ENCODE measurements around the gene IKBIP.
"Not testable (repeated sequence)": the region's sequence is repeated elsewhere in the genome, so short reads cannot be mapped to it uniquely, and the experiment has no call there.

IKBIP gene

DNA sequence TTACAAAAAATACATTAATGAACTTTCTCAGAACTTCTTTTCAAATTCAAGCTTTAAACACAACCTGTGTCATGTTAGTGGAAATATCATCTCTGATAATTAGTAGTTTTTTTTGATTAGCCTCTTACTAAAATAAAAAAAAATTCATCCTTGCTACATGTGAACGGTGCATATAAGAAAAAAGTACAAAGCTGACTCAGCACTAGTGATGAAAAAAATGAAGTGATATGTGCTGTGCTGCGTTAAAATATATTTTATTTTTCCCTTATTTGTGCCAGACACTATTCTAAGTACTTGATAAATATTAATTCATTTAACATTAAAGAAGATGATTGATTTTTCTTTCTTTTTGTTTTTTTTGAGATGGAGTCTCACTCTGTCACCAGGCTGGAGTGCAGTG lies 7.5 kb downstream of the IKBIP start:
- DNase-seq (ENCODE audit: low spot score), result no peak

DNA sequence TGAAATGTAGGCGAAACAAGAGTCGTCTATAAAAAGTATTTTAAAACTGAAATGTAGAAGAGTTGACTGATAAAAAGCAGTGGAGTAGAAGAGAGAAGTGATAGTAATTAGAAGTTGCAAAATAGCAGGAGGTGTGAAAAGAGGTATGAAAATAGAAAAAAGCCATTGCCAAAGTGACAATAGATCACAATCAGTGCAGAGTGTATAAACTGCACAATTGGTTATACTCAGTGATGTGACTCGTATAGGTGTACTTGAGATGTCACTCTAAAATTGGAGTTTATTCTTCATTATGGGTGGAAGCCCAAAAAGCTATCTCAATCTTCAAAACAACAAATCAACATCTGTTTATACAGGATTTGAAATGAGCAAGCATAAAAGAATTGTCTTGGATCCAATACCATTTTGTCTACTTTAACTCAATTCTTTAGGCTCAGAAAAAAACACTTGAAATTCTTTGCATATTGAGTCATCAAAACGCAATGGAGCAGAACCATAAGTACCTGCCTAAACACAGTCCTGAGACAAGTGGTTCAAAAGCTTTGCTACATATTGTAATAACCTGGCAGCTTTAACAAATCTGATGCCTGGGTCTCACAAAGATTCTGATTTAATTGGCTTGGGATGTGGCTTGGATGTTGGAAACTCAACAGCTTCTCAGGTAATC lies 8.8 kb downstream of the IKBIP start:
- DNase-seq (ENCODE audit: low spot score), result peak; percentile 46

DNA sequence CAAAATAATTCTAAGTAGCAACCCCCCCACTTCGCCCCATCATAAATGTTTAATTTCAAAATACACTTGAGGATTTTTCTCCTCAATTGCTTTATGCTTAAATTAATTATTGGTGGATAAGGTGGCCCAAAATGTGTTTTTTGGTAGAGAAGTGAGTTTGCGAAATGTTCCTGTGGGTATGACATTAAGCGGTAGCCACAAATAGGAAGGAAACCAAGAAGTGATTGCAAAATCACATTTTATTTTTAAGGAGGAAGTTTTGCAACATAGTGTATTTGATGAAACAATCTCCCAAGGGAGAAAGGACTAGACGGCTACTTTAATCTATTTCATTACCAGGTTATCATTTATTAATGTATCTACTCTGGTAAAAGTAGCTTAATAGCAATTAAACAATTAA lies 25.6 kb downstream of the IKBIP start:
- DNase-seq (ENCODE audit: low spot score), result no peak

DNA sequence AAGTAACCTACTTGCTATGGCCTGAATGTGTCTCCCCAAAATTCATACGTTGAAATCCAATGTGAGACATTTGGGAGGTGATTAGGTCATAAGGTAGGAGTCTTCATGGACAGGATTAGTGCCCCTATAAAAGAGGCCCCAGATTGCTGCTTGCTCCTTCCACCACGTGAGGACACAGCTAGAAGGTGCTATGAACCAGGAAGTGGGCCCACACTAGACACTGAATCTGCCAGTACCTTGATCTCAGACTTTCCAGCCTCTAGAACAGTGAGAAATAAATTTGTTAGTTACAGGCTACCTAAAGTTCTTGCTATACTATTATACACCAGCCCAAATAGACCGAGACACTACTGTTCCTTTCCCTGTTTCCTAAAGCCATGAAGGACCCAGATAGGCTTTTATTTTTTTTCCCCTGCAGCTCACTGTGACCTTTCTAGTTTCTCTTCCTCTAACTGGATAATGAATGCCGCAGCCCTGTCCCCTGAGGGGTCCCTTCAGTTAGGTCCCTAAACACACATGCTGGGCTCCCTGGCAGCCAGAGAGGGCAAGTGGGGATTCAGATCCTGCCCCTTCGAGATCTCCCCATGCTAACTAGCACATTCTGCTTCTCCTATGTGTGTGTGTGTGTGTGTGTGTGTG lies 31.8 kb downstream of the IKBIP start:
- no peak for DNase-seq (ENCODE audit: low spot score)

DNA sequence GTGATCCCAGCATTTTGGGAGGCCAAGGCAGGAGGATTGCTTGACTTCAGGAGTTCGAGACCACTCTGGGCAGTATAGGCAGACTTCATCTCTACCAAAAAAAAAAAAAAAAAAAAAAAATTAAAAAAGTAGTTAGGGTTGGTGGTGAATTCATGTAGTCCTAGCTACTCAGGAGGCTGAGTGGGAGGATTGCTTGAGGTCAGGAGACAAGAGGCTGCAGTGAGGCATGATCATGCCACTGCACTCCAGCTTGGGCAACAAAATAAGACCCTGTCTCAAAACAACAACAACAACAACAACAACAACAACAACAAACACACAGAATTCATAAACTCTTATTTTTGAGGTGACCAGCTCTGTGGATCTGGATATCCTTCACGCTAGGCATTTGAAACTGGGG lies 34.0 kb downstream of the IKBIP start:
- no peak for DNase-seq (ENCODE audit: low spot score)

DNA sequence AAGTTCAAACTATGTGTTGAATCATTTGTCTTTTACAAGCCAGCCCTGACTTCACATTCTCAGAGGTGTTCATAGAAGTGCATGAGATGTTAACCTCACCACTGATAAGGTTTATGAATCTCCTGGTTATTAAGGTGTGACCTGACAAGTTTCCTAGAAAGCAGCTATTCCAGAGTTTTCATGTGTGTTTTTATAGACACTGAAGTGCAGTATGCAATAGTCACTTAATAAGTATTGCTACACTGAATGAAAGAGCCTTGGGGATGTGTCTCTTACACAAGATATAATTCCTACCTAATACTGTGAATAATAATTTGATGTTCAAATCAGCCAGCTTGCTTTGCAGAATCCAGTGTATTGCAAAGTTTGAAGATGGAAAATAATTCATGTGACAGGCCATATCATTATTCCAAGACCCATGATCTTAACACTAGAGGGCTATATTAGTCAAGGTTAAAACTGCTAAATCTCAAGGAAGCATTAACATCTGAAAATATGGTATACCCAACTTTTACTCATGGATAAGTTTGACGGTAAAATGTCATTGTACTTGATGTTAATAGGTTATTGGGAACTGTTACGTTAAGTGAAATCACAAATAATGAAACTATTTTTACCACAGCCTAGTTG lies 38.1 kb downstream of the IKBIP start:
- no peak for DNase-seq (ENCODE audit: low spot score)

DNA sequence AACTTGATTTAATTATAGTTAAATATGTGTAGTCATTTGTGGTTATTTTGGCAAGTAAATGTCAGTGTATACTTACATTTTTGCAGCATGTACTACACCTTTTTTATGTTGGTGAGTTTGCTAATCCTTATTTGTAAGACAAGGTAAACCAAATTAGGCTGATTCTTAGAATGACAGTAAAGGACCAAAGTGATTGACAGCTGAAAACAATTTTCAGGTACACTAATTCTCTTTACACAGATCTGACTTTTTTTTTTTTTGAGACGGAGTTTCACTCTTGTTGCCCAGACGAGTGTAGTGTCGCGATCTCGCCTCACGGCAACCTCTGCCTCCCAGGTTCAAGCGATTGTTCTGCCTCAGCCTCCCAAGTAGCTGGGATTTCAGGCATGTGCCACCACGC lies 42.7 kb downstream of the IKBIP start:
- DNase-seq (ENCODE audit: low spot score), result no peak

DNA sequence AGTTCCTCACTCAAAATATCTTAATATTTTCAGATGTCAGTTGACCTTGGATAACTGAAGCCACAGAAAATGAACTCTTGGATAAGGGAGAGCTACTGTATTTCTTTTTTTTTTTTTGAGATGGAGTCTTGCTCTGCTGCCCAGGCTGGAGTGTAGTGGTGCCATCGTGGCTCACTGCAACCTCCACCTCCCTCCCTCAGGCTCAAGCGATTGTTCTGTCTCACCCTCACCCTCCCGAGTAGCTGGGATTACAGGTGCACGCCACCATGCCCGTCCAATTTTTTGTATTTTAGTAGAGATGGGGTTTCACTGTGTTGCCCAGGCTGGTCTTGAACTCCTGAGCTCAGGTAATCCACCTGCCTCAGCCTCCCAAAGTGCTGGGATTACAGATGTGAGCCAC lies 47.3 kb downstream of the IKBIP start:
- not testable (repeated sequence) for DNase-seq (ENCODE audit: low spot score)

DNA sequence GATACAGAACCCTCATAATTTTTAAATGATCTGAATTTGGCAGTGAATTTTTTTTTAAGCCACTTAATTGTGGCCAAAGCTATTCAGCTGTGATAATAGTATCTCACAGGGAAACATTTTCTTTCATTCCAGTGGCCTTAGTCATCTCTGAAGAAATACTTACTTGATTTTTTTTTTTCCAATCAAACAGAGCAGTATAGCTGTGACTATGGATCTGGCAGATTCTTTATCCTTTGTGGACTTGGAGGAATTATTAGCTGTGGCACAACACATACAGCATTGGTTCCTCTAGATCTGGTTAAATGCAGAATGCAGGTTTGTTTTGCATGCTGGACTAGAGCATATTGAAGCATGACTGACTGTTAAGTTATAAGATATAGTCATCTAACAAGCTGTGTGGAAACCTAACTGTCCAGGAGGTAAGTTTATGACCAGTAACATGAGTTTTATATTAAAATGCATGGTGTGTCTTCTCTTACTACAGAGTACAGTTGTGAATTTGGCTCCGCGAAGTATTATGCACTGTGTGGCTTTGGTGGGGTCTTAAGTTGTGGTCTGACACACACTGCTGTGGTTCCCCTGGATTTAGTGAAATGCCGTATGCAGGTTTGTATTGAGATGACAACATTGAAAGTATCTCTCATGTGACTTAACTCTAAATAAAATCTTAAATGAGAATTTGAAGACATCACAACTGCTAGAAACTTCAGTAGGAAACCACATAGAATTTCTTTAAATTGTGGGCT lies 49.2 kb downstream of the IKBIP start:
- peak; percentile 28 for DNase-seq (ENCODE audit: low spot score)

DNA sequence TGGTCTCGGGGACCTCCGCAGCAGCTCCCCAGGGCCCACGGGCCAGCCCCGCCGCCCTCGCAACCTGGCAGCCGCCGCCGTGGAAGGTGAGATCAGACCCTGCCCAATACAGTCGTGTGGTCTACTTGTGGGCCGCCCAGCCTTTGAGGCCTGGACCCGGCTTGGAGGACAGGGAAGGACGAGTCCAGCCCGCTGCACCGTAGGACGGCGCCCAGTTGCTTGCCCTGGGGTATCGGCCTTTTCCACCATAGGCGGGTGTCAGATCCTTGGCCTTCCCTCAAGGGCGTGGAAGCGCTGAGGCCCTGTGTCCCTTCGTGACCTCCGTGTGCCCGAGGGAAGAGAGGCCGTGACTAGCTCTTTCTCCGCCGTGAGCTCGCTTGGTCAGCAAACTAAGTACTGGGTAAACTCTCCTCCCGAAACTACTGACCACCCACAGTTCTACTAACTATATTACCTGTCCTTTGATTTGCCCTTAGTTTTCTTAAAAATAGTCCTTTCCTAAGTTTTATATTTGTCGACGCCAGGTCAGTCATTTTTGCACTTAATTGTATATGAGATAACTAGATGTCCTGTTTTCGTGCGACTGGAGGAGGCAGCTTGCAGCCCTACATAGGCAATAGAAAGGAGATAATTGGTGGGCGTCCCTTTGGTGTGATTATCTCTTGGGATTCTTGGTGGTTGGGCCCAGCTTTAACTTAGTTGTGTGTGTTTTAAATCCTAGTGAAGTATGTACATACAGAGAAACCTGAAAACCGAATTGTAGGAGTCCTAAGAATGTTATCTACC lies 50.3 kb downstream of the IKBIP start:
- peak; percentile 7 for DNase-seq (ENCODE audit: low spot score)

DNA sequence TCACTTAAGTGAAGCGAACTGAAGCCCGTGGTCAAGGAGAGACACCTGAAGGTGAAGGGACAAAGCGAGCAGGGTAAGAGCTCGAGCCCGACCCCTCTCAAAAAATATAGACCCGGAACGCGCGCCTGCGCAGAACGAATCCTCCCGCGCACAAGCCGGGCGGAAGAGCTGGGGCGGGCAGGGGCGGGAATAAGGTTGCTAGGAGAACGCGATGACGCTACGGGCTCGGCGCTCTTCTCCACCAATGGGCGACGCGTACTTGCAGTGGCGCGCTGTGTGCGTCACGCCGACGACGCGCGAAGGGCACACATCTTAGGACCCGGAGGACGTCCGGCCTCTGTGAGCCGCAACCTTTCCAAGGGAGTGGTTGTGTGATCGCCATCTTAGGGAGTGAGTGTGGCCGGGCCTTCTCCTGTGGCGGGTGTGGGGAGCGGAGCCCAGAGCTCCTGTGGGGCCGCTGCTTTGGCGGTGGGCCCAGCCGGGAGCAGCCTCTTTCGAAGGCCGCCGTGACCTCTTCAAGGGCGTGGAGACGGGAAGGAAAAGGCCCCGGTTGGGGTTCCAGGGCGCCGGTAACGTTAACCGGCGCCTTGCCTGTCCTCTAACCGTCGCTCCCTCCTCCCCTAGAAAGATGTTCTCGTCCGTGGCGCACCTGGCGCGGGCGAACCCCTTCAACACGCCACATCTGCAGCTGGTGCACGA lies 51.1 kb downstream of the IKBIP start, which contains the start of gene SLC25A3:
Gene SLC25A3 (plus strand): TSS at position 336 of the 699 bp plus-strand sequence. CDS start 293 bp downstream, at position 629.
- DNase-seq (ENCODE audit: low spot score), result peak; percentile 97

DNA sequence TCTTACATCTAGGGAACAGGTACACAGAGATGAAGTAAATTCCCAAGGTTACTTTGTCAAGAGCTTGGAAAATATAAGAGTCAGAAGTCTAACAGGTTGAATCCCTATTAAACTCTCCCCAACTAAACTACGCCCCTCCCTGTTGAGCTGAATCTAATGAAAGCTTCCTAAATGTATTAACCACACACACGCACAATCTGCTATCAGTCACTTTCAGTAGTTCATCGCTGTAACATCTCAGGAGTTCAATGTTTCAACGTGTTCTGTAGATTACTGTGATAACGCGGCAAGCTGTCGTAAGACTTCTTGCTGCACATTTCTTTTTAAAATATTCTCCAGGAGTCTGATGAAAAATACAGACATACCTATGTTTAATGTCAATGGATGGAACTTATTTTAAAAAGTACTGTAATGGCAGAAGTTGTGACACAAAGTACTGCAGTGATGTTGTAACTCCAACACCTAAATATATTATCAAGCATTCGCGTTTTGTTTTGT lies 51.7 kb downstream of the IKBIP start:
- peak; percentile 10 for DNase-seq (ENCODE audit: low spot score)

DNA sequence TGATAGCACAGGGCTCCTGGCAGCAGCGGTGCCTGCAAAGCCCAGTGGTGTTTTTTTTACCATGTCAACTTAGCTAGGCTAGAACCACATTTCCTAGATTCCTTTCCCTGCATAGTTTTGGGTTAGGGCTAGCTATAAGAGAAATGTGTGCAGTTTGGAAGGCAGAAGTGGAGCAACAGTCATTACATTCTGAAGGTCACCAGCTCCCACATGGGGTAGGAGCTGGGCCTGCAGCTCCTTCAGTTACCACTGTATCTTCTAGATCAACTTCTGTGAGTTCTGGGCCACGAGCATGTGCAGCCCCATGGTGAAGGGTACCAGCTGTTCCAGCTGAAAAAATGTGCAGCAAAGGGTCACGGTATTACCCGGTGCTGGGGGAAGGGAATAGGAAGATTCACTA lies 53.4 kb downstream of the IKBIP start:
- DNase-seq (ENCODE audit: low spot score), result no peak

DNA sequence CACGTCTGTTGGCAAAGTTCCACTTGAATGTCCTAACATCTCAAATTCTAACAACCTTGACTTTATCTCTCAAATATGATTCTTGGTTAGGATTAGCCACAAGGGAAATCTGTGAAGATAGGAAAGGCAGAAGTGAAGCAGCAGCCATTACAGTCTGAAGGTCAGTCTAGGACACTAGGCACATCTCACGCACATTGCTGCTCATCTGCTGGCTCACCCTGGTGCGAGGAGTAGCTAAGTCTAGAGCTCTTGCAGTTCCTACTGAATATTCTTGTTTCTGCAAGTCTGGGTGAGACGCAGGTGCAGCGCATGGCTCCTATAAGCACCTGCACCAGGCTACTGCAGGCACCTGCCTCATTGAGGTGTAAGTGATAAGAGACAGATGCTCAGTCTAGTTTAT lies 57.5 kb downstream of the IKBIP start:
- DNase-seq (ENCODE audit: low spot score), result no peak

DNA sequence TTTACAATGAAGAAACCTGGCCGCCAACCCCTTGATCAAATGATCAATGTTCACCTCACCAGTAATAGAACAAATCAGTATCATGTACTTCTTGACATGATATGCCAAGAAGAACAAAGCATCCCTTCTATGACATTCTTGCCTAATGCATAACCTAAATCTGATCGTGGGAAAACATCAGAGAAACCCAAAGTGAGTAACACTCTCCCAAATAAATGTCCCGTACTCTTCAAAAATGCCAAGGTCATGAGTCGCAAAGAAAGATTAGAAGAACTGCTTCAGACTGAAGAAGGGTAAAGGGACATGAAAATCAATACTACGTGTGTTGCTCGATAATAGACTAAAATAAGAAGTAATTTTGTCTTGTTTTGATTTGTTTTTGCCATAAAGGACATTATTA lies 62.5 kb downstream of the IKBIP start:
- DNase-seq (ENCODE audit: low spot score), result peak; percentile 20

DNA sequence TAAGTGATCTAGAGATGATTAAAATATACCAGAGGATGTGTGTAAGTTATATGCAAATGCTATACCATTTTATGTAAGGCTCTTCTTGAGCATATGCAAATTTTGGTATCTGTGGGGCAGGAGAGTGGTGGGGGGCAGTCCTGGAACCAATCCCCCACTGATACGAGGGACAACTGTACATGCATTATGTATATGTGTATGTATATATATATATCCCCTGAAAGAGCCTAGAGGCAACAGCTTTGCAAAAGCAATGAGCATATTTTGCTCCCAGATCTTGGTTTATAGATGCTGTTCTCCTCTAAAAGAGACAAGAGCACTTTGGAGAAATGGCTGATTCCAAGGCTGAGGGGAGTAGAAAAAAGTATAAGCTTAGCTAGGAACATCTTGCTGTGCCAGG lies 63.5 kb downstream of the IKBIP start:
- DNase-seq (ENCODE audit: low spot score), result no peak

DNA sequence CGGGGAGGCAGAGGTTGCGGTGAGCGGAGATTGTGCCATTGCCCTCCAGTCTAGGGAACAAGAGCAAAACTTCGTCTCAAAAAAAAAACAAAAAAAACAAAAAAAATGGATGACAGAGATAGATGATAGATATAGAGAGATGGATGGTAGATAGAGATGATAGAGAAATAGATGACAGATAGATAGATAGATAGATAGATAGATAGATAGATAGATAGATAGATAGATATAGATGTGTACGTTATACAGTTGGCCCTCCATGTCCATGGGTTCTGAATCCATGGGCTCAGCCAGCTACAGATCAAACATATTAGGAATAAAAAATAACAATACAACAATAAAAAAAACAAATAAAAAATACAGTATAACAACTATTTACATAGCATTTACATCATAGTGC lies 63.9 kb downstream of the IKBIP start:
- no peak for DNase-seq (ENCODE audit: low spot score)

DNA sequence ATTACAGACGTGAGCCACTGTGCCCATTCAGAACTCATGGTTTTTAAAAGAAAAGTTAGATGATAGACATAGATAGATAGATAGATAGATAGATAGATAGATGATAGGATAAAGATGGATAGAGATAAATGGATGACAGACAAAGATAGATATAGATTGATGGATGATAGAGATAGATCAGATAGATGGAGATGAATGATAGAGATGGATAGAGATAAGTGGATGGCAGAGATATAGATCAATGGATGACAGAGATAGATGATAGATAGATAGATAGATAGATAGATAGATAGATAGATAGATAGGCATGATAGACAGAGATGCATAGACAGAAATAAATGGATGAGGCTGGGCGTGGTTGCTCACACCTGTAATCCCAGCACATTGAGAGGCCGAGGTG lies 64.8 kb downstream of the IKBIP start:
- DNase-seq (ENCODE audit: low spot score), result no peak

DNA sequence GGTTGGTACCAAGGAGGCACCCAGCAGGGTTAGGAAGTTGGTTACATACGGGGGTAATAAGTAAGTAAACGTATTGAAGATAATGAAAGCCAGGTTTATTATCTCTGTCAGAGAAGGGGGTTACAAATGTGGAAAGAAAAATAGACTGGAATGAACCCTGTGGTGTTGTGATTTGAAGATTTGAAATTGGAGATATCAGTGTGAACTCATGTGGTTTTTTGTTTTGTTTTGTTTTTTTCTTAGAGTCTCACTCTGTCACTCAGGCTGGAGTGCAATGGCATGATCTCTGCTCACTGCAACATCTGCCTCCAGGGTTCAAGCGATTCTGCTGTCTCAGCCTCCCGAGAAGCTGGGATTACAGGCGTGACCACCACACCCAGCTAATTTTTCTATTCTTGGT lies 65.2 kb downstream of the IKBIP start:
- DNase-seq (ENCODE audit: low spot score), result no peak

DNA sequence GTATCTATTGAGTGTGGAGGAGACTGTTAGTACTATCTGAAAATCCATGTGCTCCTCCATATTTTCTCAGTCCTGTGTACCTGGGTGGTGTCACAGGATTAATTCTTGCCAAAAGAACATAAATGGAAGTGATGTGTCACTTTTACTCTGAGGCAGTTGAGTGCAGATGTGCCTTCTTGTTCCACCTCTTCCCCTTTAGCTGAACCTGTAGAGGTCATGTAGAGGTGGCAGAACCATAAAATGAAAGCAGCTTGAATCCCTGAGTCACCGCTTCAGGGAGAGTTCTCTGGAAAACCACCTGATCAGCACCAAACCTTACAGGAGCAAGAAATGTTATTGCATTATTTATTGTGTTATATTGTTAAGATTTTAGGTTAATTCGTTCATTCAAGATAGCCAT lies 65.8 kb downstream of the IKBIP start:
- peak; percentile 45 for DNase-seq (ENCODE audit: low spot score)

DNA sequence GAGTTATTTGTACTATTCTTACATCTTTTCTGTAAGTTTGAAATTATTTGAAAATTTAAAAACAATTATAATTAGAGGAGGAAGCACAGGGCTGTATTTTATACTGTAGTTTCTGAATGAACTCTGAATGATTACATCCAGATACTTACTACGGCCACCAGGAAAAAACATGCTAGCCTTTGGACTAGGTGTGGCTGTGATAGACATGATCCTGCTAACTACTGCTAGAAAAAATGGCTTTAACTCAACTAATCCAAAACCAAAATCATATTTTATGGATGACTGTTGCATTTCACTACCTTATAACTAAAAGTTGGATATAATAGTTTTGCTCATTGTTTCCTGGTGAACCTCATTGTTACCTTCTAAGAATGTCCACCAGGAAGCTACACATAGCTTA lies 66.2 kb downstream of the IKBIP start:
- peak; percentile 13 for DNase-seq (ENCODE audit: low spot score)

Data from SW480 (cell line).